GM21529 (cell line): ENCODE data around the gene EPX.

Experiments
- ATAC-seq: cut with Tn5 transposase; IDR thresholded peaks from one replicate; pipeline ENCODE4 v1.9.1; 2021; ENCODE audit not compliant: unreplicated experiment

The EPX gene

GRCh38 chr17:58249270-58250133 lies 57.0 kb downstream of the EPX start:
- peak; percentile 70 for ATAC-seq

GRCh38 chr17:58250344-58251011 lies 58.0 kb downstream of the EPX start:
- ATAC-seq = no peak

DNA sequence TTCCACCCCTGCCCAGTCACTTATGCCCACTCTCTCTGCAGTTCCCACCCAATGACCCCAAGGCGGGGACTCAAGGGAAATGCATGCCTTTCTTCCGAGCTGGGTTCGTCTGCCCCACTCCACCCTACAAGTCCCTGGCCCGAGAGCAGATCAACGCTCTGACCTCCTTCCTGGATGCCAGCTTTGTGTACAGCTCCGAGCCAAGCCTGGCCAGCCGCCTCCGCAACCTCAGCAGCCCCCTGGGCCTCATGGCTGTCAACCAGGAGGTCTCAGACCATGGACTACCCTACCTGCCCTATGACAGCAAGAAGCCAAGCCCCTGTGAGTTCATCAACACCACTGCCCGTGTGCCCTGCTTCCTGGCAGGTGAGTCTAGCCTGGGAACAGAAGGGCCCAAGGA lies 59.6 kb downstream of the EPX start:
- ATAC-seq = no peak

DNA sequence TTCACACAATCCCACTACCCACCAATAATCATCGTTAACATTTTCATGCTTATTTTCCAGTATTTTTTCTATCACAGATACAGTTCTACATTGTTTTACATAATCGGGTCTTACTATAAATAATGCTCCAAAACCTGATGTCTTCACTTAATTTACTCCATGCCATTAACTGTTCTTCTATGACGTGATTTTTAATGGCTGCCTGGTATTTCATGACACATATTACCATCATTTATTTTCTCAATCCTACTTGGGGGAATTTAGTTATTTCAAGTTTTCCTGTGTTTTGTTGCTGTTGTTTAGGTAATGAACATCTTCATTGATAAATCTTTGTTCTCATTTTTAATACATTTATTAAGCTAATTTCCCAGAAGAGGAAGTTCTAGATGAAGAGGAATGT lies 60.6 kb downstream of the EPX start:
- ATAC-seq = no peak
